HG03442 (cell line): Measurements from ENCODE around the gene CHD9.

ENCODE experiments used
- ATAC-seq: cut with Tn5 transposase; IDR thresholded peaks from one replicate; pipeline ENCODE4 v1.9.1; 2021; ENCODE audit warnings: mild to moderate bottlenecking, moderate library complexity; ENCODE audit not compliant: unreplicated experiment

CHD9 gene

GRCh38 chr16:53356478-53357207 is 301.9 kb downstream of the CHD9 start:
- no peak for ATAC-seq

DNA sequence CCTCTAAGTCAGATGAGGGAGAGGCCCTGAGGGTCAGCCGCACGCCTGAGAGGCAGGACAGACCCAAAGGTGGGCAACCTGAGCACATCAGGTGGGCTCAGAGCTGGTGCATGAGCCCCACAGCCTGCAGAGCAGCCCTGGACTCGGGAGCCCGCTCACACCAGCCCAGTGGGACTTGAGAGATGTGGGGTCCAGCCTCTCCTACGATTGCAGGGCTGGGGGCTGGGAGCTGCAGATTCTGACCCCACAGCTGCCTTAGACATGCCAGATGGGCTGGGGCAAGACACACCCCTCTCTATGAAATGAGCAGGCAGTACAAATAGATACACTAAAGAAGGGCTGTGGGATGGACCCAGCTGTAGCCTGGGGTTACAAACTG is 302.4 kb downstream of the CHD9 start:
- ATAC-seq: no peak

DNA sequence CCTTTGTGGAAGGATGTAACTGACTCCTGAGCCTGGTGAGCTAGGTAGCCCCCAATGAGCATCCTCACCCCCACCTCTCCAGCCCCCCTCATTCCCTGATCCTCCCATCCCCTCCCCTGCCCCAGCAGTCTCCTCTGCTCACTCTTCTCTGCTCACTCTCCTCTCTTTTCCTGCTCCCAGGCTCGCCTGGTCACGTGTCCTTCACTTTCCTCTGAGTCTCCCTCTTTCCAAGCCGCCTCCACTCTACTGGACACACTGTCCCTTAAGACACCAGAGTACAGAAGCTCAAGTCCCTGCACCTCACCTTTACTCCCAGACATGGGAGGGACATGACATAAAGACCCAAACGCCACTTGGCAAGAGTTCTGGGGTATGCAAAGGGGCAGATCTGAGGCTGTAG is 303.2 kb downstream of the CHD9 start:
- ATAC-seq: no peak

- peak; percentile 54 for ATAC-seq
Measured at GRCh38 chr16:53358884-53359283, 304.1 kb downstream of the CHD9 start.

- no peak for ATAC-seq
Measured at GRCh38 chr16:53369921-53370320, 315.1 kb downstream of the CHD9 start.

DNA sequence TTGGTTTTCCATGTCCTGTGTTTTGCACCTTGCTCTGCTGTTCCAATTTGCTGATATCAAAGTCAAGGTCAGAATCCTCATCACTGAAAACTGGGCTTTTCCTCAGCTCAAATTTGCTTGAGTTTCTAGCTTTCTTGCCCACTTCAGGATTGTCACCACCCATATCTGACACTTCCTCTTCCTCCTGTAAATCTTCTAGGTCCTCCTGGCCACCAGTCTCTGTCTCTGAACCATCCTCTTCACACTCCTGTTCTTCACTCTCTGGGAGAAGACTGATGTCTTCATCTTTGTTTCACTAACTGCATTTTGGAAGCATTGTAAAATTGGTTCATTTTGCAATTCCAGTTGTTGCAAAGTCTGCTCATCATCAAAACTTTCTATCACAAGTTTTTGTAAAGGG is 316.0 kb downstream of the CHD9 start:
- no peak for ATAC-seq

DNA sequence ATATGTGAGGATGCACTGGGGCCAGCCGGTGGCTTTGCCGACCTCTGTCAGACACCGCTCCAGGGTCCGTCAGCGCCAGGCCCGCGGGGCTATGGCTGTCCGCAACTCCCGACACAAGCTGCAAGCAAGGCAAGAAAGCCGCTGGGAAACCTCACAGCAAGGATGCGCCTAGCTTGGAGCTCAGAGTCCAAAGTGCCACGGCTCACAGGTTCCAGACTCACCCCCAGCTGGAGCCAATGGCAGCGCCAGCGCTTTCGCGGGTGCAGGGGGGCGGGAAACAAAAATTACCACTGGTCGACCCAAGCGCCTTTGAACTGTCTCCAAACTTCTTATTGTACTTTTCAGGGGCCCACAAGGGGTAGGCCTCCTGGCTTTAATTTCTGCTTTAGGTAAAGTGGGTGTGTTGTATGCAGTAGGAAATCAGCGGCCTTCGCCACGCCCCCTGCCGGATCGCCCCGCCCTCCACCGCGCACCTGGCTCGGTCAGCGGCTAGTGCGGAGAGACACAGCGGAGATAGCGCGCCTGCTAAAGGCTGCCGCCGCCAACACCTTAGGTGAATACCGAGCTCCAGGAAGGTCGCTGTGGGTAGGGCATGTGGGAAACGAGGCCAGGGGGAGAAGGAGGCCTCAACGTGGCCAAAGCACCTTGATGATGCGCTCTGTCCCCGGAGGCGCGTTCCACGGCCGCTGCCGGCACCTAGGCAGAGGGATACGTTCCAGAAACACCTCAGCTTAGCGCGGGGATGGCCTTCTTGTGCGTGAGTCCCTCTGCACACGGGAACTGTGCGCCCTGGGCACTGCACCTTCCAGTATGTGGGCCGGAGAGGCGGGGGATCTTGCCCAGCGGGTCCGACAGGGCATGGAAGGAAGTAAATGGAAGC is 318.4 kb downstream of the CHD9 start:
- ATAC-seq: no peak

DNA sequence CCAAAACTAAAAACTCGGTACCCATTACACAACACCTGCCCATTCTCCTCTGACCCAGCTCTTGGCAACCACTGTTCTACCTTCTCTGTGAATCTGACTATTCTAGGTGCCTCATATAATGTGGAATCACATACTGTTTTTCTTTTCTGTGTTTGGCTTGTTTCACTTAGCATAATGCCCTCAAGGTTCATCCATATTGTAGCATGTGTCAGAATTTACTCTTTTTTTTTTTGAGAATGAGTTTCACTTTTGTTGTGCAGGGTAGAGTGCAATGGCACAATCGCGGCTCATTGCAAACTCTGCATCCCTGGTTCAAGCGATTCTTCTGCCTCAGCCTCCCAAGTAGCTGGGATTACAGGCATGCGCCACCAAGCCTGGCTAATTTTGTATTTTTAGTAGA is 320.0 kb downstream of the CHD9 start:
- no peak for ATAC-seq

- peak; percentile 38 for ATAC-seq
Measured at GRCh38 chr16:53378138-53378537, 323.3 kb downstream of the CHD9 start.
